Effector memory CD4-positive, alpha-beta T cell (primary cell): ENCODE results near the gene CYP3A7.
"Not testable (repeated sequence)": the region's sequence is repeated elsewhere in the genome, so short reads cannot be mapped to it uniquely, and the experiment has no call there.

Experiments
- DNase-seq, 3 donors: peaks; one replicate each; pipeline ENCODE4 v3.0.0-alpha.2; 2020
- H3K27ac ChIP-seq: 2 replicates; pipeline ENCODE4 v1.7.0; 2013; ENCODE audit warnings: mild to moderate bottlenecking, low read length, moderate library complexity; ENCODE audit not compliant: insufficient read depth, poor library complexity, severe bottlenecking
- H3K27me3 ChIP-seq: replicated peaks from 2 replicates; pipeline ENCODE4 v1.7.0; 2013; ENCODE audit warnings: mild to moderate bottlenecking, low read length; ENCODE audit not compliant: insufficient read depth, control insufficient read depth, poor library complexity, severe bottlenecking
- H3K36me3 ChIP-seq: 2 replicates; pipeline ENCODE4 v1.7.0; 2013; ENCODE audit warnings: mild to moderate bottlenecking, low read length, moderate library complexity; ENCODE audit not compliant: control insufficient read depth, insufficient read depth
- H3K4me1 ChIP-seq: 2 replicates; pipeline ENCODE4 v1.7.0; 2013; ENCODE audit warnings: low read length, mild to moderate bottlenecking; ENCODE audit not compliant: control insufficient read depth, insufficient read depth, poor library complexity, severe bottlenecking
- H3K4me3 ChIP-seq: 2 replicates; pipeline ENCODE4 v1.7.0; 2013; ENCODE audit warnings: low read length, low read depth, mild to moderate bottlenecking; ENCODE audit not compliant: insufficient read depth, poor library complexity, severe bottlenecking
- H3K9me3 ChIP-seq: 2 replicates; pipeline ENCODE4 v1.7.0; 2013; ENCODE audit warnings: mild to moderate bottlenecking, low read length, moderate library complexity; ENCODE audit not compliant: control insufficient read depth

CYP3A7 gene

DNA sequence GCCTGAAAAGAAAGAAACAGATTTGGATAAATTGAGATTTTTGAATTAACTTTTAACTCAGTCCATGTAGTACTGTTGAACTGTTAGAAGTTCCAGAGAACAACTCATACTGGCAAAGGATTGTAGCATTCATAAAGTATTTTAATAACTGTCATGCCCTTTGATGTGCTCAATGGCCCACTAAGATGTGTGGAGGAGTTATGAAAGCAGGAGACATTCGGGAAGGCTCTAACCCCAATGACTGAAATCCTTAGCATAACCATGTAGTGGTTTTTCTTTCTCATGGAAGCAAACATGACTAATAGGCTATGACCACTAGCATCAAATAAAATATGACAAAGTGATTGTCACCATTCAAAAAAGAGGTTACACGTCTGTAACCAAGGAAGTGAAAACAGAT, 25.7 kb downstream of the CYP3A7 start:
- H3K36me3 ChIP-seq = no peaks in the 10 kb centered on the region
- H3K27me3 ChIP-seq = no peaks in the 10 kb centered on the region
- H3K4me1 ChIP-seq = no peaks in the 10 kb centered on the region
- no peaks in the 10 kb centered on the region for H3K9me3 ChIP-seq
- no peak for DNase-seq
- H3K27ac ChIP-seq = no peak overlapping the region
- no peak overlapping the region for H3K4me3 ChIP-seq

DNA sequence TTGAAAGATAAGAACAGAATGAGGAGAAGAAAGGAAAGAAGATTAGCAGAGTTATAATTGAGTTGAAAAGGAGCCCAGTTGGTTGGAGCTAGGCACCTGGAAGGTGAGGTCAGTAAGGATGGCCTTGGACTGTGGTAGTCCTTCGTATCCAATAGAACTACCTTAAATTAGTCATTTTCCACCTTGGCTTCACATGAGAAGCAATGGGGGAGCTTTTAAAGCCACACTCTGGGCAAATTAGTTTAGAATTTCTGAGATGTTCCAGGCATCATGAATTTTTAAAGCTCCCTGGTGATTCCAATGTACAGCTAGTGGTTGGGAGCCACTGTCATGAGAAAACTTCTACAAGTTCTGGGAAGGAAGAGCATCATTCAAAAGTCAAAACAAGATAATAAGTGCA, 27.9 kb downstream of the CYP3A7 start:
- H3K4me1 ChIP-seq = no peaks in the 10 kb centered on the region
- no peaks in the 10 kb centered on the region for H3K9me3 ChIP-seq
- H3K4me3 ChIP-seq = no peak overlapping the region
- no peak for DNase-seq
- no peaks in the 10 kb centered on the region for H3K27me3 ChIP-seq
- no peak overlapping the region for H3K27ac ChIP-seq
- H3K36me3 ChIP-seq = no peaks in the 10 kb centered on the region

DNA sequence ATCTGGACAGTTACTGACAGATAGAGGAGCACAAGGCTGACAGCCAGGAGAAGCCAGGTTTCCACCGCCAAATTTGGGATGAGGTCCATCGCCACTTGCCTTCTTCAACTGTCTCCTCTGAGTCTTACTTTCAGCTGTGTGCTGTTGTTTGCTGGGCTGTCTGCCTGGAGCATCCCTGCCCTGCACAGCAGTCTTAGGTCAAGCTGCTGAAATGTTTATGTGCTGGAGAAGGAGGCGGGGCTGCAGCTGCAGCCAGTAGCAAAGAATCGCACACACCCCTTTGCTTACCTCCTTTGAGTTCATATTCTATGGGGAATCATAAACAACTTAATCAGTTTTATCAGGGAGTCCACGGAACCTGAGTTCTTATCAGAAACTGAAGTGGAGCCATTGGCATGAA, 35.0 kb downstream of the CYP3A7 start:
- Histone ChIP-seq H3K4me3 (no peak overlapping the region), H3K4me1 (no peaks in the 10 kb centered on the region), H3K9me3 (no peaks in the 10 kb centered on the region), H3K27me3 (no peaks in the 10 kb centered on the region), H3K27ac (no peak overlapping the region), H3K36me3 (no peaks in the 10 kb centered on the region)
- DNase-seq = no peak

DNA sequence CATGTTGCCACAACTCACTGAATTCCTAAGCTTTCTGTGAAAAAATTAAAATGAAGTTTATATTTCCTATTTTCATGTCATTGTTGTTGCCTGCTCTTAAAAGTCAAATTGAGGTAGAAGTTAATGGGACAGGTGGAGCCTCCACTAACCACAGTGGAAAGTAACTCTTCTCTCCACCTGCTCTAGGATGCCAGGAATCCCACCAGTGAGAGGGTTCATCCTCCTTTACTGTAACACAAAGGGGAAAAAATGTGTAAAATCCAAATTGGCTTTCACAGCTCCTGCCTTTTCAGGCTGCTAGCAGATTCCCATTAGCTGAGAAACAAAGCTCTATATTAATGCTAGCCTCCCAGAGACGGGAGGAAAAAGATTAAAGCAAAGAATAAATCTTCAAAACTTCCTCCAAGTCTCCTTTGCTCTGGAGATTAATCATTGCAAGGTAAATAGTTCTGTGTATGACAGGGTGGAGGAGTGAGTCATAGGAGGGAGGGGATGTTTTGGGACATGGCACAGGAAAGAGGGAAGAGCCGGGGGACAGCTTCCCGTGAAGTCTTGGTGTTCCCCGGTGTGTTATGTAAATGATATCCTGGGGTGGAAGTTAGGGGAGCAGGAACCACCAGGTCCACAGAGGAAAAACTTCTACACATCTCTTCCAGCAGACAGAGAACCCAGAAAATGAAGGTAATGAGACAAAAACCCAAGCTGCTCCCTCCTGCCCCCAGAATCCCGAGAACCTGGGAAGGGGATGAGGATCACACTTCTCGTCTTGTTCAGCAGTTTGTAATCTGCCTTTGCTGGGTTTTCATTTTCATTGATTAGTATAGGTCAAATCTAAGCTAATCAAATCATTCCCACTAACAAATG, 35.9 kb downstream of the CYP3A7 start:
- H3K4me3 ChIP-seq, DNase-seq, H3K4me1 ChIP-seq, H3K27me3 ChIP-seq, H3K9me3 ChIP-seq, H3K27ac ChIP-seq, H3K36me3 ChIP-seq: not testable (repeated sequence)

DNA sequence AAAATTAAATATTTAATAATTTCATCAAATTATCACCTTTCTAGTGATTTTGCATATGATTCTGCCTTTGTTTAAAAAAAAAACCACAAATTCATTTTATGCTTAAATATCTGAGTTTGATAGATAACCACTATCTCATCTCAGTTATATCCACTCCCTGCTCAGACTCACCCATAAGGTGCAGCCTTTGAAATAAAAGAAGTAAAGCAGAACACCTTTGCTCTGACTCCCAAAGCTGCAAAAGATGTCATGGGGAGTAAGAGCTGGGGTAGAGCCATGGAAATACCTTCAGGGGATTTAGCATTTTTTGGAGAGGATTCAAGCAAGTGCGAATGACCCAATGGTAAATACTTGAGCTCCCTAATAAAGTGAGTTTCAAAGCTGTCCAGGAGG, 40.1 kb downstream of the CYP3A7 start:
- Histone ChIP-seq H3K36me3 (no peaks in the 10 kb centered on the region), H3K27ac (no peak overlapping the region), H3K9me3 (no peaks in the 10 kb centered on the region), H3K4me1 (no peaks in the 10 kb centered on the region), H3K4me3 (no peak overlapping the region), H3K27me3 (no peaks in the 10 kb centered on the region)
- DNase-seq = no peak

DNA sequence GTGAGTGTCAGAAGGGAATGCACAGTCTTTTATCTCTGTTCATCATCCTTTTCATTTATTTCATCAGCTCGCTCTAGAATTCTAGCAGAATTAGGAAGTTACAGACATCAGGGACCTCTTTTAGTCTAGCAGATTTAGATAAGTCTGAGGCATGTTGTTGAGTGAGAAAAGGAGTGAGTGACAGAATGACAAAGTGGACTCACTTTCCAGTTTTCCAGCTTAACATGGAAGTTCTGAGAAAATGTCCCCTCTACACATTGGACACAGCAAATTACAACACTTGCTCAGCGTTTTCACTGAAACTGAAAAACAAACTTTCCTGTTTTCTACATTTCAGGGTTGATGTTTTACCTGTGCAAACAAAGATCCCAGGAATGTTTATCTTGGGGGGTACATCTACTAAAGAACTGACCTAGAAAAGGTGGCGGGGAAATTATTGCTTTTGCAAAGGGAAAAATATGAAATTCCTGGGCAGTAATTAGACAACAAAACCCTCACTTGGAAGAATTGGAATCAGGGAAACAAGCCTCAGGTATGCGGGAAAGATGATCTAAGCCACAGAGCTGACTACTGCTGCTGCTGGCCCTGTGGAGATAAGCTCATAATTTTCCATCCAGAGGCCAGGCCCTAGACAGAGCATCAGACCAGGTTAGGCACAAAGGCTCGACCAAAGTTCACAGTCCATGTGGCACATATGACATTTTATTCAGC, 40.6 kb downstream of the CYP3A7 start:
- no peak overlapping the region for H3K27ac ChIP-seq
- H3K4me3 ChIP-seq = no peak overlapping the region
- no peaks in the 10 kb centered on the region for H3K9me3 ChIP-seq
- H3K36me3 ChIP-seq = no peaks in the 10 kb centered on the region
- DNase-seq = no peak
- no peaks in the 10 kb centered on the region for H3K4me1 ChIP-seq
- no peaks in the 10 kb centered on the region for H3K27me3 ChIP-seq

DNA sequence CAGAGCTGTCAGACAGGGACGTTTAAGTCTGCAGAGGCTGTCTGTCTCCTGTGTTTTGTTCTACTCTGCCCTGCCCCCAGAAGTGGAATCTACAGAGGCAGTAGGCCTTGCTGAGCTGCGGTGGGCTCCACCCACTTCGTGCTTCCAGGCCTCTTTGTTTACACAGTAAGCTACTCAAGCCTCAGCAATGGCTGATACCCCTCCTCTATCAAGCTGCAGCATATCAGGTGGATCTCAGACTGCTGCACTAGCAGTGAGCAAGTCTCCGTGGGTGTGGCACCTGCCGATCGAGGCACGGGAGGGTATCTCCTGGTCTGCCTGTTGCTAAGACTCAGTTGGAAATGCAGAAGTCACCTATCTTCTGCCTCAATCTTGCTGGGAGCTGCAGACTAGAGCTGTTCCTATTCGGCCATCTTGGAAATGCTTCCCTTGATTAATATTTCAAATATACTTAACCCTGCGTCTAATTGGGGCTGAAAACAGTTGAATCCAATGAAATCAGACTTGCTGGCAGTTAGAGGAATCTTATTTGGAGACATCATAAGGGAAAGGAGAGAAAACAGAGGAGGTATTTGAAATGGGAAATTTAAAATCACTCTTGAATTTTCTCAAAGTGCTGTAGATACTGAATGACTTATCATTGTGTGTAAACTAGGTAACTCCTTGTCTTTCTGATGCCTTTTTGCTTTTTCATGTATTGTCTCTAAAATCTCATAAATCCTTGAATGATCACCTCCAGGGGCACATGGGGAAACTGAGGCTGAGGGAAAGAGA, 41.4 kb downstream of the CYP3A7 start:
- no peak for DNase-seq

DNA sequence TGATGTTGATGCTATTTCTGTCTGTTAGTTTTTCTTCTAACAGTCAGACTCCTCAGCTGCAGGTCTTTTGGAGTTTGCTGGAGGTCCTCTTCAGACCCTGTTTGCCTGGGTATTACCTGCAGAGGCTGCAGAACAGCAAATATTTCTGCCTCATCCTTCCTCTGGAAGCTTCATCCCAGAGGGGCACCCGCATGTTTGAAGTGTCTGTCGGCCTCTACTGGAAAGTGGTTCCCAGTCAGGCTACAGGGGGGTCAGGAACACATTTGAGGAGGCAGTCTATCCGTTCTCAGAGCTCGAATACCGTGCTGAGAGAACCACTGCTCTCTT, 41.9 kb downstream of the CYP3A7 start:
- Histone ChIP-seq H3K36me3 (no peaks in the 10 kb centered on the region), H3K4me3 (no peak overlapping the region), H3K9me3 (no peaks in the 10 kb centered on the region), H3K27me3 (no peaks in the 10 kb centered on the region), H3K4me1 (no peaks in the 10 kb centered on the region), H3K27ac (no peak overlapping the region)
- no peak for DNase-seq

More for the DNA sequence above, 41.4 kb downstream of the CYP3A7 start:
- H3K27ac ChIP-seq = no peak overlapping the region
- H3K4me1 ChIP-seq = no peaks in the 10 kb centered on the region
- no peak overlapping the region for H3K4me3 ChIP-seq
- no peaks in the 10 kb centered on the region for H3K36me3 ChIP-seq
- H3K27me3 ChIP-seq = no peaks in the 10 kb centered on the region
- no peaks in the 10 kb centered on the region for H3K9me3 ChIP-seq

DNA sequence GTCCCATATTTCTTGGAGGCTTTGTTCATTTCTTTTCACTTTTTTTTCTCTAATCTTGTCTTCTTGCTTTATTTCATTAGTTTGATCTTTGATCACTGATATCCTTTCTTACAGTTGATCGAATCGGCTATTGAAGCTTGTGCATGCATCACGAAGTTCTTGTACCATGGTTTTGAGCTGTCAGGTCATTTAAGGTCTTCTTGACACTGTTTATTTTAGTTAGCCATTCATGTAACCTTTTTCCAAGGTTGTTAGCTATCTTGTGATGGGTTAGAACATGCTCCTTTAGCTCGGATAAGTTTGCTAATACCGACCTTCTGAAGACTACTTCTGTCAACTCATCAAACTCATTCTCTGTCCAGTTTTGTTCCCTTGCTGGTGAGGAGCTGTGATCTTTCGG, 42.4 kb downstream of the CYP3A7 start:
- not testable (repeated sequence) for H3K4me3 ChIP-seq, DNase-seq, H3K36me3 ChIP-seq, H3K27me3 ChIP-seq, H3K4me1 ChIP-seq, H3K27ac ChIP-seq, H3K9me3 ChIP-seq

DNA sequence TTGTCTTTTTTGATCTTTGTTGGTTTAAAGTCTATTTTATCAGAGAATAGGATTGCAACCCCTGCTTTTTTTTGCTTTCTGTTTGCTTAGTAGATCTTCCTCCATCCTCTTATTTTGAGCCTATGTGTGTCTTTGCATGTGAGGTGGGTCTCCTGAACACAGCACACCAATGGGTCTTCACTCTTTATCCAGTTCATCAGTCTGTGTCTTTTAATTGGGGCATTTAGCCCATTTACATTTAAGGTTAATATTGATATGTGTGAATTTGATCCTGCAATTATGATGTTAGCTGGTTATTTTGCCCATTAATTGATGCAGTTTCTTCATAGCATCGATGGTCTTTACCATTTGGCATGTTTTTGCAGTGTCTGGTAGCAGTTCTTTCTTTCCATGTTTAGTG, 43.3 kb downstream of the CYP3A7 start:
- not testable (repeated sequence) for DNase-seq, H3K36me3 ChIP-seq, H3K27me3 ChIP-seq, H3K4me1 ChIP-seq, H3K4me3 ChIP-seq, H3K9me3 ChIP-seq, H3K27ac ChIP-seq
